Transverse colon (tissue), 4 donors: ENCODE data around the gene FARP1. TPM values are rescaled to one million over a fixed set of nuclear protein-coding genes. Genes with fewer than 3 reads are reported as not detected.
A peak's percentile ranks its signal among the peaks of the same experiment; 100 is the strongest.

Source experiments
- DNase-seq: peaks from one replicate; pipeline ENCODE4 v3.0.0-alpha.2; 2019
- H3K27ac ChIP-seq, 4 donors: fragments of 200-600 bp; sonication (generic); 2 replicates each; pipeline ENCODE4 v1.5.1; 2016 to 2018; ENCODE audit warnings: inconsistent platforms in 4 of 4
- H3K27me3 ChIP-seq: fragments of 200-600 bp; sonication (generic); 2 replicates; pipeline ENCODE4 v1.5.1; 2017; ENCODE audit warnings: inconsistent platforms
- H3K36me3 ChIP-seq, 4 donors: fragments of 200-600 bp; sonication (generic); 2 replicates each; pipeline ENCODE4 v1.5.1; 2017 to 2019; ENCODE audit warnings: inconsistent platforms in 4 of 4
- H3K4me1 ChIP-seq, 4 donors: fragments of 200-600 bp; sonication (generic); 2 replicates each; pipeline ENCODE4 v1.5.1; 2017 to 2020; ENCODE audit warnings: inconsistent platforms in 4 of 4
- H3K4me3 ChIP-seq, 4 donors: fragments of 200-600 bp; sonication (generic); 1 replicate in 1 of 4; 2 replicates in 3 of 4; pipeline versions ENCODE4 v1.5.1 to v1.6.1; 2017 to 2019; ENCODE audit warnings: inconsistent platforms in 4 of 4
- H3K9me3 ChIP-seq, 2 donors: fragments of 200-600 bp; sonication (generic); 2 replicates each; pipeline ENCODE4 v1.5.1; 2017 to 2019; ENCODE audit warnings: inconsistent platforms in 2 of 2
- EP300 ChIP-seq: sonication (generic); formaldehyde crosslinking; IDR thresholded peaks from one replicate; pipeline ENCODE4 v1.6.1; 2017; ENCODE audit warnings: antibody characterized with exemption, low read depth
- POLR2A ChIP-seq: fragments of 450-650 bp; IDR thresholded peaks from one replicate; pipeline ENCODE4 v1.6.1; 2016; ENCODE audit warnings: antibody characterized with exemption, mild to moderate bottlenecking, moderate library complexity
- POLR2AphosphoS5 ChIP-seq, 3 donors: sonication (generic); formaldehyde crosslinking; IDR thresholded peaks; one replicate each; pipeline ENCODE4 v1.6.1; 2016; ENCODE audit warnings: antibody characterized with exemption in 3 of 3
- WGBS, 2 donors: methylation state at CpG; one replicate each; pipeline ENCODE4 v1.1.5; 2018; ENCODE audit warnings: low coverage in 1 of 2; 5-methylcytosine and 5-hydroxymethylcytosine counted together
- in situ Hi-C, 4 donors: fragments of 200-750 bp; cut with MboI; loops; one replicate each; pipeline versions ENCODE4 v1.15.0 to v1.15.1; 2017; ENCODE audit warnings: low sequenced_read_pairs in 3 of 4, low pct_ligation_motif_present in 1 of 4, low pct_unique_long_range_greater_than_20kb in 1 of 4
- intact Hi-C: fragments of 100-400 bp; cut with DNase I; formaldehyde crosslinking; loops from one replicate; pipeline ENCODE4 v1.15.1; 2023; ENCODE audit warnings: low total_unique reads
- total RNA-seq, 4 donors: library from RNA; depleted of rRNA; stranded (reverse); fragments of >200 nt; gene quantifications; one replicate each; pipeline ENCODE4 v1.1.0, GENCODE V29; 2016
- TF ChIP-seq, protein P1 (sequence below), 5 experiments: fragments of 200-600 bp in 3 of 5; fragments of 450-650 bp in 2 of 5; sonication (generic) in 3 of 5; IDR thresholded peaks; 1 replicate in 2 of 5; 2 replicates in 3 of 5; pipeline ENCODE4 v1.5.1; 2016 to 2017; ENCODE audit warnings: antibody characterized with exemption in 5 of 5, inconsistent platforms in 3 of 5, mild to moderate bottlenecking in 2 of 5, moderate library complexity in 1 of 5

The FARP1 gene
- total RNA-seq, 4 donors from 2014 or later, result 32.8 to 41.8 (median 38.3) TPM

DNA sequence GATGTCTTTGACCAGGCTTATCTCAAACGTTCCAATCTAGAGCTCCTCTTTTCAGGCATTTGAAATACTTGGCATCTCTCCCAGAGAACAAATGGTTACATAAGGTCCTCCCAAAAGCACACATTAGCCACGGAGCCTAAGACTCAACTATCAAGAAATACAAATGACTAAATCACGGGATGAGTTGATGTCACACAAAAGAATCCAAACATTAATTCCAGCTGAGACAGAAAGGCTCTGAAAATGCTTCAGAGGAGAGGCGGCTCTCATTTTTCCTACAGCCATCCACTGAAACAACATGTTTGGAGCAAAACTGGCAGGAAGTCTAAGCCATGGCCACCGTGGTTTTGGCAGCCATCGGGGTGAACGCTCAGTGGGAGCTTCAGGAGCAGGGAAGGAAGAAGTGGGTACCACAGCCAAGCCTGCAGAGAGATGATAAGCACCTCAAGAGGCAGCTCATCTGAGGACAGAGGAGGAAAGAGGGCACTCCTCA, 311.5 kb downstream of the FARP1 start:
- TF ChIP-seq POLR2A, result no peak
- peak; percentile 15 to 66 (median 33) for TF ChIP-seq POLR2AphosphoS5 (IDR thresholded peaks at IDR 0.05)
- TF ChIP-seq EP300, result no peak
- TF ChIP-seq, protein P1, sequence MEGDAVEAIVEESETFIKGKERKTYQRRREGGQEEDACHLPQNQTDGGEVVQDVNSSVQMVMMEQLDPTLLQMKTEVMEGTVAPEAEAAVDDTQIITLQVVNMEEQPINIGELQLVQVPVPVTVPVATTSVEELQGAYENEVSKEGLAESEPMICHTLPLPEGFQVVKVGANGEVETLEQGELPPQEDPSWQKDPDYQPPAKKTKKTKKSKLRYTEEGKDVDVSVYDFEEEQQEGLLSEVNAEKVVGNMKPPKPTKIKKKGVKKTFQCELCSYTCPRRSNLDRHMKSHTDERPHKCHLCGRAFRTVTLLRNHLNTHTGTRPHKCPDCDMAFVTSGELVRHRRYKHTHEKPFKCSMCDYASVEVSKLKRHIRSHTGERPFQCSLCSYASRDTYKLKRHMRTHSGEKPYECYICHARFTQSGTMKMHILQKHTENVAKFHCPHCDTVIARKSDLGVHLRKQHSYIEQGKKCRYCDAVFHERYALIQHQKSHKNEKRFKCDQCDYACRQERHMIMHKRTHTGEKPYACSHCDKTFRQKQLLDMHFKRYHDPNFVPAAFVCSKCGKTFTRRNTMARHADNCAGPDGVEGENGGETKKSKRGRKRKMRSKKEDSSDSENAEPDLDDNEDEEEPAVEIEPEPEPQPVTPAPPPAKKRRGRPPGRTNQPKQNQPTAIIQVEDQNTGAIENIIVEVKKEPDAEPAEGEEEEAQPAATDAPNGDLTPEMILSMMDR (IDR thresholded peaks at IDR 0.05), result no peak
- Histone ChIP-seq H3K27ac (peak overlapping the region; percentile 50 to 82 (median 62)), H3K4me1 (peaks cover 7 to 31% (median 22%) of the 10 kb centered on the region in 4 donors), H3K36me3 (peaks cover 0 to 37% (median 11%) of the 10 kb centered on the region in 4 donors), H3K27me3 (no peaks in the 10 kb centered on the region), H3K9me3 (no peaks in the 10 kb centered on the region), H3K4me3 (no peak overlapping the region)
- in situ Hi-C loops (loop anchor here in 1 of 4 donors (25.0 kb wide), 1 partner anchor 383 kb away; no protein-coding TSS in a partner anchor), intact Hi-C loops (loop anchor here (5.0 kb wide), 1 partner anchor 43 kb away; no protein-coding TSS in a partner anchor)
- WGBS, 2 donors, result 33 to 41% methylated on average over 6 to 7 of the region's 7 CpGs
- no peak for DNase-seq

DNA sequence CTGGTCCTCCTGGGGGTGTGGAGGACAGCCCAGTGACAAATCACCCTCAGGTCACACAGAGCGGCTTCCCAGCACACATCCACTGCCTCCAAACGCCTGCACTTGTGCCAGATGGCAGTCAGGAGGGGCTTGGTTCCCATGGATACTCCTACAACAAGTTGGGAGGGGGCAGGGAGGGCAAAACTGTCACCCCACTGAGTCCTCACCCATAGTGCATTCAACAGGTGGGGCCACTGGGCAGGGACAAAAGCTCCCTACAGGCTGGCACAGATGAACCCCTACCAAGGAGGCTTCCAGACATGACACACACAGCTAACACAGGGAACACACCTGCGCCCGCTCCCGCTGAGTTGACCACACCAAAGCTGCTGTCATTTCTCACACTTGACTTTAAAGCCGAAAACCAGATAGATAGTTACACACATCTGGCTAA, 313.5 kb downstream of the FARP1 start:
- no peak for TF ChIP-seq EP300
- TF ChIP-seq POLR2AphosphoS5 (IDR thresholded peaks at IDR 0.05), result no peak
- H3K4me3 ChIP-seq, result no peak overlapping the region
- peaks cover 0 to 41% (median 17%) of the 10 kb centered on the region in 4 donors for H3K36me3 ChIP-seq
- H3K9me3 ChIP-seq, result no peaks in the 10 kb centered on the region
- 83% methylated on average over 6 of the region's 6 CpGs; no CpG with 5 or more reads in 1 of the 2 donors for WGBS, 2 donors
- peaks cover 0 to 17% (median 10%) of the 10 kb centered on the region in 4 donors for H3K4me1 ChIP-seq
- in situ Hi-C loops (loop anchor here in 1 of 4 donors (25.0 kb wide), 1 partner anchor 381 kb away; no protein-coding TSS in a partner anchor), intact Hi-C loops (no loop called here)
- H3K27me3 ChIP-seq, result no peaks in the 10 kb centered on the region
- no peak for DNase-seq
- no peak overlapping the region for H3K27ac ChIP-seq

DNA sequence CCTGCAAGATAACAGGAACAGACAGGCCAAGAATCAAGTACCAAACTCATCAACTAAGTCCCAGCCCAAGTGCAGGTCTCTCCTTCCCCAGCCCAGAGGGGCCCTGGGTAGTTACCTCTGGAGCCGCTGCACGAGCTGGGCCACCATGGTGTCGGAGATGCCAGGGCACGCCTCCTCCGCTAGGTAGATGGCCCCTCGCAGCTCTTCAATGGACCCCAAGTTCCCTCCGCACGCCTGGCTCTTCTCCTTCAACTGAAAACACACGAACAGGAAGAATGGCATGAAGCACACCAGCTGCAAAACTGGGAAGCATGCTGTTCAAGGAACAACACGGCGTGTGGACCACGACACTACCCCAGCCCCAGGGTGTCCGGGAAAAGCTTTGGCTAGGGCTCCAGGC, 314.2 kb downstream of the FARP1 start:
- DNase-seq, result no peak
- WGBS, 2 donors, result 92 to 100% methylated on average over 1 to 13 of the region's 13 CpGs
- intact Hi-C loops, result no loop called here
- TF ChIP-seq EP300, result no peak
- no peak for TF ChIP-seq POLR2A
- TF ChIP-seq, protein P1 (IDR thresholded peaks at IDR 0.05), result no peak
- TF ChIP-seq POLR2AphosphoS5 (IDR thresholded peaks at IDR 0.05), result no peak
- H3K9me3 ChIP-seq, result no peaks in the 10 kb centered on the region
- in situ Hi-C loops, result loop anchor here in 1 of 4 donors (25.0 kb wide), 1 partner anchor 380 kb away; no protein-coding TSS in a partner anchor
- no peaks in the 10 kb centered on the region for H3K27me3 ChIP-seq
- no peak overlapping the region for H3K4me3 ChIP-seq
- peaks cover 0 to 13% (median 7%) of the 10 kb centered on the region in 4 donors for H3K4me1 ChIP-seq
- no peak overlapping the region for H3K27ac ChIP-seq
- H3K36me3 ChIP-seq, result peaks cover 0 to 41% (median 17%) of the 10 kb centered on the region in 4 donors

DNA sequence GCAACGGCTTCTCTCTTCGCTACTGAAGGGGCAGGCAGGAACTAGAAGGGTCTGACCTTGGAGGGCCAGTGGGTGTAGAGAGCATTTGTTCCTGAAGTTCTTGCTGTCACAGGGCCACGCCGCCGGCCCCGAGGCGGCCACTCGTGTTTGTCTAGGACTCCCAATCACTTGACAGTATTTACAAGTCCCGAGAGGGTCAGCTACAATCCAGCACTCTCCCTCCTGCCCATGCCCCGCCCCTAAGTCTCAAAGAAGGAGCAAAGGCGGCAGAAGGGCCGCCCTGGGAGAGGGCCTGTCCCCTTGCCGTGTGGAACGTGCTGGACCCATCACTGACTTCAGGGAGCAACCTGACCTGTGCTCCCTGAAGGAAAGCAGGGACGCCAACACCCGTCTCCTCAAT, 315.5 kb downstream of the FARP1 start:
- Histone ChIP-seq H3K4me3 (no peak overlapping the region), H3K27me3 (no peaks in the 10 kb centered on the region), H3K9me3 (no peaks in the 10 kb centered on the region), H3K27ac (no peak overlapping the region), H3K36me3 (peaks cover 0 to 39% (median 17%) of the 10 kb centered on the region in 4 donors), H3K4me1 (peaks cover 0 to 11% (median 6%) of the 10 kb centered on the region in 4 donors)
- intact Hi-C loops, result no loop called here
- TF ChIP-seq POLR2A (no peak), POLR2AphosphoS5 (IDR thresholded peaks at IDR 0.05) (no peak), EP300 (no peak)
- TF ChIP-seq, protein P1 (IDR thresholded peaks at IDR 0.05), result no peak
- DNase-seq, result no peak
- 86 to 100% methylated on average over 3 to 16 of the region's 16 CpGs for WGBS, 2 donors
- in situ Hi-C loops, result loop anchor here in 1 of 4 donors (25.0 kb wide), 1 partner anchor 379 kb away; no protein-coding TSS in a partner anchor
